ENCODE measurements around the gene STX7.

The STX7 gene

GRCh38 chr6:132491303-132491702 is 21.6 kb downstream of the STX7 start (continued):
- TF ChIP-seq PATZ1 (CRISPR knock-in tag; IDR thresholded peaks at IDR 0.05; ENCODE audit: borderline replicate concordance) (no peak), TCF4 (CRISPR knock-in tag; IDR thresholded peaks at IDR 0.05; ENCODE audit: borderline replicate concordance) (no peak)

DNA sequence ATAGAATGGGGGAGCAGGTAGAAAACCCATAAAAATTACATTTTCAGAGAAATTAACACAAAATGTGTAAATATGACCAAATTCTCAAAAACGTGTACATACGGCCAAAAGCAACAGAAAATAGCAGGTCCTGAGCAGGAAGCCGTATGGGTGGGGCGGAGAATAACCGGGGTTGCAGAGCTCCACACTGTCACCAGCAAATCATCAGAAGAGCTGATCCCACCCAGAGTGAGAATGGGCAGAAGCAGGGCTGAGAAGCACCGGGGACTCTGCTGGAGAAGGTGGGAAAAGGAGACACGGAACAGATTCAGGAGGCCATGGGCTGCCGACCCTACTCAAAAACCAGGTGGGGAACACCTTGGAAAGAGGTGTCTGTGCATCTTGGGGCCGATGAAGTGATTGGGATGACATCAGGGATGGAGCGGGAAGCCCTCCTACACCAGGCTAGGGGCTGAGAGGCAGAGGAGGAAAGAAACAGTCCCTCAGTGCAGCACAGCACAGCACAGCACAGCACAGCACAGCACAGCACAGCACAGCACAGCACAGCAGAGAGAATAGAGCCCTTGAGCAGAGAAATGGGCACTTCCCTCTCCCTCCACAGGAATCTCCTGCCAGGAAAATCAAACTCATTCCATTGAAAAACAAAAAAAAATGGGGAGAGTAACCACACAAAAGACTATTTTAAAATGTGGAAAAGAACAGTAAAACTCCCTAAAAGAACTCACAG is 22.3 kb downstream of the STX7 start:
- TF ChIP-seq TOX (CRISPR knock-in tag; IDR thresholded peaks at IDR 0.05; ENCODE audit: borderline replicate concordance) (no peak), ESRRG (CRISPR knock-in tag; IDR thresholded peaks at IDR 0.05) (no peak), ZNF565 (CRISPR knock-in tag; conservative IDR thresholded peaks at IDR 0.05; ENCODE audit: low read depth) (no peak), CSRNP3 (CRISPR knock-in tag; IDR thresholded peaks at IDR 0.05) (no peak), ZFP30 (CRISPR knock-in tag; IDR thresholded peaks at IDR 0.05) (no peak), ZNF8 (CRISPR knock-in tag; IDR thresholded peaks at IDR 0.05) (no peak), CREB5 (CRISPR knock-in tag; IDR thresholded peaks at IDR 0.05; ENCODE audit: low read depth) (no peak), RARB (CRISPR knock-in tag; IDR thresholded peaks at IDR 0.05) (no peak), OSR1 (CRISPR knock-in tag; IDR thresholded peaks at IDR 0.05) (no peak), GLIS3 (CRISPR knock-in tag; IDR thresholded peaks at IDR 0.05) (no peak), BACH2 (CRISPR knock-in tag; IDR thresholded peaks at IDR 0.05; ENCODE audit: borderline replicate concordance) (no peak), TCF4 (CRISPR knock-in tag; IDR thresholded peaks at IDR 0.05; ENCODE audit: borderline replicate concordance) (no peak), SNAI2 (CRISPR knock-in tag; IDR thresholded peaks at IDR 0.05) (no peak), PATZ1 (CRISPR knock-in tag; IDR thresholded peaks at IDR 0.05; ENCODE audit: borderline replicate concordance) (no peak), CSDC2 (CRISPR knock-in tag; IDR thresholded peaks at IDR 0.05) (no peak)
- TF ChIP-seq, protein P1, sequence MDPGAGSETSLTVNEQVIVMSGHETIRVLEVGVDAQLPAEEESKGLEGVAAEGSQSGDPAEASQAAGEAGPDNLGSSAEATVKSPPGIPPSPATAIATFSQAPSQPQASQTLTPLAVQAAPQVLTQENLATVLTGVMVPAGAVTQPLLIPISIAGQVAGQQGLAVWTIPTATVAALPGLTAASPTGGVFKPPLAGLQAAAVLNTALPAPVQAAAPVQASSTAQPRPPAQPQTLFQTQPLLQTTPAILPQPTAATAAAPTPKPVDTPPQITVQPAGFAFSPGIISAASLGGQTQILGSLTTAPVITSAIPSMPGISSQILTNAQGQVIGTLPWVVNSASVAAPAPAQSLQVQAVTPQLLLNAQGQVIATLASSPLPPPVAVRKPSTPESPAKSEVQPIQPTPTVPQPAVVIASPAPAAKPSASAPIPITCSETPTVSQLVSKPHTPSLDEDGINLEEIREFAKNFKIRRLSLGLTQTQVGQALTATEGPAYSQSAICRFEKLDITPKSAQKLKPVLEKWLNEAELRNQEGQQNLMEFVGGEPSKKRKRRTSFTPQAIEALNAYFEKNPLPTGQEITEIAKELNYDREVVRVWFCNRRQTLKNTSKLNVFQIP (CRISPR knock-in tag; IDR thresholded peaks at IDR 0.05; ENCODE audit: borderline replicate concordance, low read depth), result no peak
- TF ChIP-seq, protein P2, sequence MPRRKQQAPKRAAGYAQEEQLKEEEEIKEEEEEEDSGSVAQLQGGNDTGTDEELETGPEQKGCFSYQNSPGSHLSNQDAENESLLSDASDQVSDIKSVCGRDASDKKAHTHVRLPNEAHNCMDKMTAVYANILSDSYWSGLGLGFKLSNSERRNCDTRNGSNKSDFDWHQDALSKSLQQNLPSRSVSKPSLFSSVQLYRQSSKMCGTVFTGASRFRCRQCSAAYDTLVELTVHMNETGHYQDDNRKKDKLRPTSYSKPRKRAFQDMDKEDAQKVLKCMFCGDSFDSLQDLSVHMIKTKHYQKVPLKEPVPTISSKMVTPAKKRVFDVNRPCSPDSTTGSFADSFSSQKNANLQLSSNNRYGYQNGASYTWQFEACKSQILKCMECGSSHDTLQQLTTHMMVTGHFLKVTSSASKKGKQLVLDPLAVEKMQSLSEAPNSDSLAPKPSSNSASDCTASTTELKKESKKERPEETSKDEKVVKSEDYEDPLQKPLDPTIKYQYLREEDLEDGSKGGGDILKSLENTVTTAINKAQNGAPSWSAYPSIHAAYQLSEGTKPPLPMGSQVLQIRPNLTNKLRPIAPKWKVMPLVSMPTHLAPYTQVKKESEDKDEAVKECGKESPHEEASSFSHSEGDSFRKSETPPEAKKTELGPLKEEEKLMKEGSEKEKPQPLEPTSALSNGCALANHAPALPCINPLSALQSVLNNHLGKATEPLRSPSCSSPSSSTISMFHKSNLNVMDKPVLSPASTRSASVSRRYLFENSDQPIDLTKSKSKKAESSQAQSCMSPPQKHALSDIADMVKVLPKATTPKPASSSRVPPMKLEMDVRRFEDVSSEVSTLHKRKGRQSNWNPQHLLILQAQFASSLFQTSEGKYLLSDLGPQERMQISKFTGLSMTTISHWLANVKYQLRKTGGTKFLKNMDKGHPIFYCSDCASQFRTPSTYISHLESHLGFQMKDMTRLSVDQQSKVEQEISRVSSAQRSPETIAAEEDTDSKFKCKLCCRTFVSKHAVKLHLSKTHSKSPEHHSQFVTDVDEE (CRISPR knock-in tag; IDR thresholded peaks at IDR 0.05), result no peak
- no peak for ATAC-seq

GRCh38 chr6:132490024-132490423 is 22.9 kb downstream of the STX7 start:
- ATAC-seq, result no peak
- TF ChIP-seq, protein P1 (CRISPR knock-in tag; IDR thresholded peaks at IDR 0.05; ENCODE audit: borderline replicate concordance, low read depth), result no peak
- TF ChIP-seq ISL1 (CRISPR knock-in tag; IDR thresholded peaks at IDR 0.05) (no peak), ZFP30 (CRISPR knock-in tag; IDR thresholded peaks at IDR 0.05) (no peak), CSDC2 (CRISPR knock-in tag; IDR thresholded peaks at IDR 0.05) (no peak), TOX (CRISPR knock-in tag; IDR thresholded peaks at IDR 0.05; ENCODE audit: borderline replicate concordance) (no peak), TCF4 (CRISPR knock-in tag; IDR thresholded peaks at IDR 0.05; ENCODE audit: borderline replicate concordance) (no peak), OSR1 (CRISPR knock-in tag; IDR thresholded peaks at IDR 0.05) (no peak), ZNF8 (CRISPR knock-in tag; IDR thresholded peaks at IDR 0.05) (no peak), GLIS3 (CRISPR knock-in tag; IDR thresholded peaks at IDR 0.05) (no peak)
- TF ChIP-seq, protein P2 (CRISPR knock-in tag; IDR thresholded peaks at IDR 0.05), result no peak

All from SK-N-SH treated with all-trans-retinoic acid at 6 μM for 48 hours (cell line).